ENCODE results near the gene THOC1.

Gene THOC1

GRCh38 chr18:261398-262073, 6.3 kb downstream of the THOC1 start:
- TF ChIP-seq CTCF (IDR thresholded peaks at IDR 0.05), result no peak
- H3K4me3 ChIP-seq, result no peak overlapping the region
- no peak for DNase-seq (ENCODE audit: low spot score)
- H3K27ac ChIP-seq, result no peak overlapping the region

GRCh38 chr18:260547-260946, 7.3 kb downstream of the THOC1 start:
- no peak for DNase-seq (ENCODE audit: low spot score)
- no peak overlapping the region for H3K4me3 ChIP-seq
- no peak for TF ChIP-seq CTCF (IDR thresholded peaks at IDR 0.05)
- H3K27ac ChIP-seq, result no peak overlapping the region

GRCh38 chr18:255171-255570, 12.7 kb downstream of the THOC1 start:
- no peak overlapping the region for H3K4me3 ChIP-seq
- DNase-seq (ENCODE audit: low spot score), result no peak
- no peak for TF ChIP-seq CTCF (IDR thresholded peaks at IDR 0.05)
- H3K27ac ChIP-seq, result no peak overlapping the region

- no peak for DNase-seq (ENCODE audit: low spot score)
- no peak for TF ChIP-seq CTCF (IDR thresholded peaks at IDR 0.05)
- Histone ChIP-seq H3K4me3 (no peak overlapping the region), H3K27ac (no peak overlapping the region)
Measured at GRCh38 chr18:253121-253520, 14.7 kb downstream of the THOC1 start.

- TF ChIP-seq CTCF (IDR thresholded peaks at IDR 0.05), result no peak
- no peak overlapping the region for H3K27ac ChIP-seq
- no peak overlapping the region for H3K4me3 ChIP-seq
- DNase-seq (ENCODE audit: low spot score), result no peak
Measured at GRCh38 chr18:251572-251971, 16.3 kb downstream of the THOC1 start.

GRCh38 chr18:250685-251084, 17.2 kb downstream of the THOC1 start:
- no peak for TF ChIP-seq CTCF (IDR thresholded peaks at IDR 0.05)
- no peak for DNase-seq (ENCODE audit: low spot score)
- H3K4me3 ChIP-seq, result no peak overlapping the region
- H3K27ac ChIP-seq, result no peak overlapping the region

GRCh38 chr18:248053-248452, 19.8 kb downstream of the THOC1 start:
- H3K4me3 ChIP-seq, result no peak overlapping the region
- DNase-seq (ENCODE audit: low spot score), result no peak
- no peak overlapping the region for H3K27ac ChIP-seq
- no peak for TF ChIP-seq CTCF (IDR thresholded peaks at IDR 0.05)

Measured in coronary artery (tissue), 2 donors.